Peyer's patch (tissue), 4 donors: Measurements from ENCODE around the gene OSR1.
A peak's percentile ranks its signal among the peaks of the same experiment; 100 is the strongest.

Experiments
- POLR2A ChIP-seq, 2 donors: fragments of 450-650 bp; IDR thresholded peaks; one replicate each; pipeline ENCODE4 v1.5.1; 2017; ENCODE audit warnings: antibody characterized with exemption in 2 of 2, mild to moderate bottlenecking in 2 of 2, moderate library complexity in 2 of 2
- TF ChIP-seq, protein P1 (sequence below), 6 experiments: fragments of 450-650 bp in 4 of 6; fragments of 200-600 bp in 2 of 6; sonication (generic) in 1 of 6; IDR thresholded peaks; one replicate each; pipeline ENCODE4 v1.5.1; 2017 to 2019; ENCODE audit warnings: antibody characterized with exemption in 6 of 6, mild to moderate bottlenecking in 3 of 6, moderate library complexity in 1 of 6

- TF ChIP-seq, protein P1, sequence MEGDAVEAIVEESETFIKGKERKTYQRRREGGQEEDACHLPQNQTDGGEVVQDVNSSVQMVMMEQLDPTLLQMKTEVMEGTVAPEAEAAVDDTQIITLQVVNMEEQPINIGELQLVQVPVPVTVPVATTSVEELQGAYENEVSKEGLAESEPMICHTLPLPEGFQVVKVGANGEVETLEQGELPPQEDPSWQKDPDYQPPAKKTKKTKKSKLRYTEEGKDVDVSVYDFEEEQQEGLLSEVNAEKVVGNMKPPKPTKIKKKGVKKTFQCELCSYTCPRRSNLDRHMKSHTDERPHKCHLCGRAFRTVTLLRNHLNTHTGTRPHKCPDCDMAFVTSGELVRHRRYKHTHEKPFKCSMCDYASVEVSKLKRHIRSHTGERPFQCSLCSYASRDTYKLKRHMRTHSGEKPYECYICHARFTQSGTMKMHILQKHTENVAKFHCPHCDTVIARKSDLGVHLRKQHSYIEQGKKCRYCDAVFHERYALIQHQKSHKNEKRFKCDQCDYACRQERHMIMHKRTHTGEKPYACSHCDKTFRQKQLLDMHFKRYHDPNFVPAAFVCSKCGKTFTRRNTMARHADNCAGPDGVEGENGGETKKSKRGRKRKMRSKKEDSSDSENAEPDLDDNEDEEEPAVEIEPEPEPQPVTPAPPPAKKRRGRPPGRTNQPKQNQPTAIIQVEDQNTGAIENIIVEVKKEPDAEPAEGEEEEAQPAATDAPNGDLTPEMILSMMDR (IDR thresholded peaks at IDR 0.05), result peak in 2 of 6 experiments; percentile 6 to 25
- no peak for TF ChIP-seq POLR2A (IDR thresholded peaks at IDR 0.05)
Observed at GRCh38 chr2:19369341-19369955, 11.0 kb upstream of the OSR1 start.
